ENCODE measurements around the gene CAMK1.

- TF ChIP-seq CTCF (IDR thresholded peaks at IDR 0.05) (no peak), POLR2A (IDR thresholded peaks at IDR 0.05) (no peak)
Measured at GRCh38 chr3:9712415-9712814, 57.3 kb downstream of the CAMK1 start.
